Measurements from ENCODE around the gene CORO2B. TPM values are rescaled to one million over a fixed set of nuclear protein-coding genes. Genes with fewer than 3 reads are reported as not detected.

The CORO2B gene
- total RNA-seq, 2 donors from 2014 or later = 4.3 to 8.5 TPM

Other genes with a start within 250 kb of the CORO2B start
- 100 to 1,000 TPM; 246 to 360 TPM for gene ITGA11, start 146.8 kb upstream of the CORO2B start, total RNA-seq
- gene ANP32A, start 241.9 kb downstream of the CORO2B start, total RNA-seq = 10 to 100 TPM; 46.0 to 54.2 TPM